K562 (cell line): Measurements from ENCODE around the gene FAM98C.

Experiments
- HNRNPL ChIP-seq: fragments of 200-400 bp; formaldehyde crosslinking; IDR thresholded peaks from 2 replicates; pipeline ENCODE4 v1.6.1; 2017; ENCODE audit warnings: low read depth, mild to moderate bottlenecking, low read length
- POLR2A ChIP-seq: fragments of 450-650 bp; conservative IDR thresholded peaks from 2 replicates; pipeline ENCODE4 v1.6.1; 2016
- TF ChIP-seq, protein P1 (sequence below), 3 experiments: fragments of 200-800 bp in 1 of 3; fragments of 250-450 bp in 1 of 3; fragments of 450-650 bp in 1 of 3; sonication (Bioruptor Pico) in 1 of 3; sonication (Bioruptor generic) in 1 of 3; formaldehyde crosslinking in 1 of 3; IDR thresholded peaks; 2 replicates each; pipeline versions ENCODE4 v1.6.1 to v1.8.0; 2016 to 2022; ENCODE audit warnings: mild to moderate bottlenecking in 2 of 3, missing genetic modification characterization in 2 of 3, missing compliant biosample characterization in 1 of 3, moderate library complexity in 1 of 3

- TF ChIP-seq POLR2A, result no peak
- TF ChIP-seq, protein P1, sequence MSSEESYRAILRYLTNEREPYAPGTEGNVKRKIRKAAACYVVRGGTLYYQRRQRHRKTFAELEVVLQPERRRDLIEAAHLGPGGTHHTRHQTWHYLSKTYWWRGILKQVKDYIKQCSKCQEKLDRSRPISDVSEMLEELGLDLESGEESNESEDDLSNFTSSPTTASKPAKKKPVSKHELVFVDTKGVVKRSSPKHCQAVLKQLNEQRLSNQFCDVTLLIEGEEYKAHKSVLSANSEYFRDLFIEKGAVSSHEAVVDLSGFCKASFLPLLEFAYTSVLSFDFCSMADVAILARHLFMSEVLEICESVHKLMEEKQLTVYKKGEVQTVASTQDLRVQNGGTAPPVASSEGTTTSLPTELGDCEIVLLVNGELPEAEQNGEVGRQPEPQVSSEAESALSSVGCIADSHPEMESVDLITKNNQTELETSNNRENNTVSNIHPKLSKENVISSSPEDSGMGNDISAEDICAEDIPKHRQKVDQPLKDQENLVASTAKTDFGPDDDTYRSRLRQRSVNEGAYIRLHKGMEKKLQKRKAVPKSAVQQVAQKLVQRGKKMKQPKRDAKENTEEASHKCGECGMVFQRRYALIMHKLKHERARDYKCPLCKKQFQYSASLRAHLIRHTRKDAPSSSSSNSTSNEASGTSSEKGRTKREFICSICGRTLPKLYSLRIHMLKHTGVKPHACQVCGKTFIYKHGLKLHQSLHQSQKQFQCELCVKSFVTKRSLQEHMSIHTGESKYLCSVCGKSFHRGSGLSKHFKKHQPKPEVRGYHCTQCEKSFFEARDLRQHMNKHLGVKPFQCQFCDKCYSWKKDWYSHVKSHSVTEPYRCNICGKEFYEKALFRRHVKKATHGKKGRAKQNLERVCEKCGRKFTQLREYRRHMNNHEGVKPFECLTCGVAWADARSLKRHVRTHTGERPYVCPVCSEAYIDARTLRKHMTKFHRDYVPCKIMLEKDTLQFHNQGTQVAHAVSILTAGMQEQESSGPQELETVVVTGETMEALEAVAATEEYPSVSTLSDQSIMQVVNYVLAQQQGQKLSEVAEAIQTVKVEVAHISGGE (CRISPR knock-in tag; IDR thresholded peaks at IDR 0.05), result no peak
- no peak for TF ChIP-seq HNRNPL
Observed at GRCh38 chr19:38355728-38356725, 46.9 kb upstream of the FAM98C start.
